Measurements from ENCODE around the gene COBL.

GRCh38 chr7:51234609-51235308 lies 81.8 kb downstream of the COBL start:
- TF ChIP-seq CTCF (IDR thresholded peaks at IDR 0.05) (no peak), POLR2A (IDR thresholded peaks at IDR 0.05) (no peak)

All from uterus (tissue), 2 donors.